Measurements from ENCODE around the gene PATJ.

- TF ChIP-seq EZH2 (IDR thresholded peaks at IDR 0.05; ENCODE audit: low read length, unreplicated experiment) (no peak), CTCF (conservative IDR thresholded peaks at IDR 0.05; ENCODE audit: low read depth, low read length) (no peak), EZH2phosphoT487 (IDR thresholded peaks at IDR 0.05; ENCODE audit: borderline replicate concordance, low read length) (no peak)
Observed at GRCh38 chr1:62058956-62059355, 316.7 kb downstream of the PATJ start.
